H1 (cell line): ENCODE measurements around the gene RPL18. TPM values are rescaled to one million over a fixed set of nuclear protein-coding genes. Genes with fewer than 3 reads are reported as not detected.

Experiments
- CTCF ChIA-PET: fragments of 300-600 bp; sonication (Branson Sonifier 250); formaldehyde crosslinking; loops from one replicate; lab custom pipeline; 2021; ENCODE audit not compliant: partially characterized antibody; lab: Charles Lee
- POLR2A ChIA-PET: fragments of 300-600 bp; sonication (Branson Sonifier 250); formaldehyde crosslinking; loops from one replicate; lab custom pipeline; 2021; ENCODE audit warnings: inconsistent platforms; ENCODE audit not compliant: partially characterized antibody; lab: Charles Lee
- DNase-seq, 2 experiments: peaks; one replicate each; pipeline versions ENCODE4 v3.0.0 to v3.0.0-alpha.2; 2010 to 2022; ENCODE audit warnings: low spot score in 2 of 2, low read depth in 1 of 2, mixed read lengths in 1 of 2
- FAIRE-seq: peaks from 2 replicates; lab custom pipeline; 2011; peaks lifted over from hg19 to GRCh38; lab: Jason Lieb, UNC
- H2AFZ ChIP-seq: 2 replicates; pipeline ENCODE4 v1.8.1; 2012; ENCODE audit warnings: low read length, inconsistent platforms
- H2AK5ac ChIP-seq: 2 replicates; pipeline ENCODE4 v1.6.1; 2013; ENCODE audit warnings: low read depth, low read length
- H2BK120ac ChIP-seq: replicated peaks from 2 replicates; pipeline ENCODE3; 2013; ENCODE audit warnings: low read depth, low read length, inconsistent platforms
- H2BK12ac ChIP-seq: 2 replicates; pipeline ENCODE4 v1.6.1; 2013; ENCODE audit warnings: low read depth, low read length
- H2BK15ac ChIP-seq: 2 replicates; pipeline ENCODE4 v1.6.1; 2013; ENCODE audit warnings: low read length
- H2BK20ac ChIP-seq: 2 replicates; pipeline ENCODE4 v1.6.1; 2013; ENCODE audit warnings: low read length
- H2BK5ac ChIP-seq: 2 replicates; pipeline ENCODE4 v1.6.1; 2013; ENCODE audit warnings: low read depth, low read length
- H3K14ac ChIP-seq: 2 replicates; pipeline ENCODE4 v1.6.1; 2013; ENCODE audit warnings: inconsistent platforms; ENCODE audit not compliant: insufficient read length
- H3K18ac ChIP-seq: 2 replicates; pipeline ENCODE4 v1.6.1; 2013; ENCODE audit warnings: low read length; ENCODE audit errors: extremely low read depth
- H3K23ac ChIP-seq: 2 replicates; pipeline ENCODE4 v1.6.1; 2013; ENCODE audit warnings: inconsistent platforms; ENCODE audit not compliant: insufficient read length
- H3K23me2 ChIP-seq: 2 replicates; pipeline ENCODE4 v1.6.1; 2013; ENCODE audit warnings: low read depth, low read length
- H3K27ac ChIP-seq: 2 replicates; pipeline ENCODE4 v1.6.1; 2011; ENCODE audit warnings: low read depth, low read length, inconsistent platforms
- H3K27me3 ChIP-seq, 4 experiments: replicated peaks in 1 of 4; 1 replicate in 1 of 4; 2 replicates in 3 of 4; pipeline versions ENCODE4 v1.6.1 to v1.8.1; 2011 to 2013; ENCODE audit warnings: low read length in 3 of 4, mild to moderate bottlenecking in 3 of 4, inconsistent platforms in 2 of 4, mixed read lengths in 2 of 4, moderate library complexity in 1 of 4; ENCODE audit not compliant: control insufficient read depth in 3 of 4, insufficient read depth in 3 of 4; ENCODE audit errors: extremely low read depth in 1 of 4
- H3K36me3 ChIP-seq, 4 experiments: 2 replicates each; pipeline versions ENCODE4 v1.6.1 to v1.8.1; 2011 to 2013; ENCODE audit warnings: mild to moderate bottlenecking in 4 of 4, low read length in 3 of 4, moderate library complexity in 2 of 4, control low read depth in 1 of 4, inconsistent platforms in 1 of 4; ENCODE audit not compliant: insufficient read depth in 4 of 4, control insufficient read depth in 2 of 4
- H3K4ac ChIP-seq: replicated peaks from 2 replicates; pipeline ENCODE3; 2013; ENCODE audit warnings: low read length, low read depth, mixed read lengths, inconsistent platforms; ENCODE audit not compliant: insufficient read length
- H3K4me1 ChIP-seq, 4 experiments: replicated peaks in 1 of 4; 1 replicate in 1 of 4; 2 replicates in 3 of 4; pipeline versions ENCODE4 v1.6.1 to v1.8.1; 2011 to 2013; ENCODE audit warnings: low read length in 3 of 4, inconsistent platforms in 2 of 4, mixed read lengths in 1 of 4; ENCODE audit not compliant: insufficient read depth in 4 of 4, control insufficient read depth in 3 of 4
- H3K4me2 ChIP-seq, 2 experiments: 2 replicates each; pipeline versions ENCODE4 v1.6.1 to v1.8.1; 2011 to 2013; ENCODE audit warnings: low read depth in 2 of 2, low read length in 2 of 2, control low read depth in 1 of 2, inconsistent platforms in 1 of 2, mild to moderate bottlenecking in 1 of 2; ENCODE audit not compliant: insufficient read depth in 1 of 2
- H3K4me3 ChIP-seq, 4 experiments: fragments of 200-600, 300-600 bp in 1 of 4; sonication (generic), shearing (Covaris generic), sonication (Bioruptor Twin) in 1 of 4; 2 replicates each; pipeline versions ENCODE4 v1.5.1 to v1.8.1; 2011 to 2016; ENCODE audit warnings: low read length in 4 of 4, low read depth in 3 of 4, control low read depth in 2 of 4, inconsistent platforms in 2 of 4, mild to moderate bottlenecking in 2 of 4, mixed read lengths in 1 of 4, moderate library complexity in 1 of 4; ENCODE audit not compliant: insufficient read depth in 2 of 4; ENCODE audit errors: extremely low read depth in 1 of 4
- H3K56ac ChIP-seq: replicated peaks from 2 replicates; pipeline ENCODE3; 2013; ENCODE audit warnings: low read depth, mild to moderate bottlenecking, mixed read lengths, low read length, inconsistent platforms; ENCODE audit not compliant: insufficient read length
- H3K79me1 ChIP-seq: 2 replicates; pipeline ENCODE4 v1.6.1; 2013; ENCODE audit warnings: low read depth, low read length, control low read depth
- H3K79me2 ChIP-seq, 2 experiments: 2 replicates each; pipeline versions ENCODE4 v1.6.1 to v1.8.1; 2012 to 2013; ENCODE audit warnings: low read length in 2 of 2, mild to moderate bottlenecking in 2 of 2, inconsistent platforms in 1 of 2; ENCODE audit not compliant: insufficient read depth in 2 of 2, control insufficient read depth in 1 of 2
- H3K9ac ChIP-seq, 4 experiments: replicated peaks in 1 of 4; 1 replicate in 1 of 4; 2 replicates in 3 of 4; pipeline versions ENCODE4 v1.6.1 to v1.8.1; 2011 to 2013; ENCODE audit warnings: low read depth in 3 of 4, low read length in 3 of 4, control low read depth in 2 of 4, mild to moderate bottlenecking in 2 of 4, moderate library complexity in 2 of 4, inconsistent platforms in 1 of 4; ENCODE audit errors: extremely low read depth in 1 of 4
- H3K9me3 ChIP-seq, 2 experiments: 2 replicates each; pipeline versions ENCODE4 v1.6.1 to v1.8.1; 2012 to 2013; ENCODE audit warnings: mild to moderate bottlenecking in 2 of 2, moderate library complexity in 2 of 2, control low read depth in 1 of 2, inconsistent platforms in 1 of 2, low read depth in 1 of 2, low read length in 1 of 2, mixed read lengths in 1 of 2; ENCODE audit not compliant: insufficient read depth in 2 of 2
- H4K20me1 ChIP-seq, 2 experiments: replicated peaks in 1 of 2; 2 replicates each; pipeline versions ENCODE3 to v1.8.1; 2011 to 2013; ENCODE audit warnings: inconsistent platforms in 2 of 2, low read length in 2 of 2, mild to moderate bottlenecking in 1 of 2; ENCODE audit not compliant: insufficient read depth in 2 of 2, control insufficient read depth in 1 of 2
- H4K5ac ChIP-seq: 2 replicates; pipeline ENCODE4 v1.6.1; 2013; ENCODE audit warnings: low read length, low read depth, mixed read lengths, inconsistent platforms; ENCODE audit not compliant: insufficient read length
- H4K8ac ChIP-seq: 2 replicates; pipeline ENCODE4 v1.8.0; 2013; ENCODE audit warnings: mild to moderate bottlenecking, moderate library complexity, low read length, inconsistent platforms; ENCODE audit not compliant: insufficient read depth; ENCODE audit errors: extremely low read depth
- H4K91ac ChIP-seq: replicated peaks from 2 replicates; pipeline ENCODE3; 2013; ENCODE audit warnings: low read length, mixed read lengths, inconsistent platforms; ENCODE audit not compliant: insufficient read length
- JUN ChIP-seq: IDR thresholded peaks from 2 replicates; pipeline ENCODE4 v1.6.1; 2011; ENCODE audit warnings: low read depth, mild to moderate bottlenecking, improper control_type of control experiment, low read length
- KDM5A ChIP-seq: fragments of 200-600 bp; IDR thresholded peaks from 2 replicates; pipeline ENCODE4 v1.7.1; 2012; ENCODE audit warnings: mild to moderate bottlenecking, low read length, inconsistent platforms, mixed read lengths
- MAFK ChIP-seq: IDR thresholded peaks from 2 replicates; pipeline ENCODE4 v1.6.1; 2012; ENCODE audit warnings: low read depth, mild to moderate bottlenecking, improper control_type of control experiment, low read length
- POU5F1 ChIP-seq: IDR thresholded peaks from 2 replicates; pipeline ENCODE4 v1.6.1; 2011; ENCODE audit warnings: low read depth, mild to moderate bottlenecking, low read length, moderate library complexity
- RAD21 ChIP-seq, 2 experiments: IDR thresholded peaks in 1 of 2; conservative IDR thresholded peaks in 1 of 2; 2 replicates each; pipeline ENCODE4 v1.6.1; 2011; ENCODE audit warnings: low read depth in 2 of 2, low read length in 2 of 2, improper control_type of control experiment in 1 of 2, inconsistent platforms in 1 of 2, mild to moderate bottlenecking in 1 of 2, moderate library complexity in 1 of 2
- RXRA ChIP-seq: IDR thresholded peaks from 2 replicates; pipeline ENCODE4 v1.6.1; 2011; ENCODE audit warnings: low read depth, mild to moderate bottlenecking, low read length, moderate library complexity; ENCODE audit not compliant: insufficient read depth
- SP4 ChIP-seq: IDR thresholded peaks from 2 replicates; pipeline ENCODE4 v1.6.1; 2012; ENCODE audit warnings: low read length, inconsistent platforms
- SUZ12 ChIP-seq: fragments of 200-600 bp; sonication (generic); IDR thresholded peaks from 2 replicates; pipeline ENCODE4 v1.6.1; 2012; ENCODE audit warnings: mild to moderate bottlenecking, inconsistent platforms, low read length, moderate library complexity, mixed read lengths
- TBP ChIP-seq: IDR thresholded peaks from 2 replicates; pipeline ENCODE4 v1.6.1; 2011; ENCODE audit warnings: low read depth, low read length, improper control_type of control experiment
- ZNF274 ChIP-seq: IDR thresholded peaks from 2 replicates; pipeline ENCODE4 v1.7.0; 2012; ENCODE audit warnings: low read length, borderline replicate concordance; ENCODE audit errors: extremely low read depth
- WGBS, 2 experiments: shearing (Covaris generic) in 1 of 2; methylation state at CpG; one replicate each; pipeline versions ENCODE4 v1.1.6 to v1.1.7; 2013 to 2015; ENCODE audit warnings: low lambda C conversion rate in 2 of 2, mixed read lengths in 2 of 2, inconsistent platforms in 1 of 2, low coverage in 1 of 2, missing lambda C conversion rate in 1 of 2; ENCODE audit not compliant: insufficient replicate concordance in 2 of 2, insufficient coverage in 1 of 2, insufficient read length in 1 of 2; ENCODE audit errors: extremely low coverage in 1 of 2, missing lambda C conversion rate in 1 of 2; 5-methylcytosine and 5-hydroxymethylcytosine counted together
- polyA plus RNA-seq, 7 experiments: library from polyadenylated mRNA; depleted of rRNA in 3 of 7; stranded (reverse) in 5 of 7; unstranded in 2 of 7; fragments of >200 nt in 5 of 7; fragments of 200-250 nt in 2 of 7; gene quantifications; 1 replicate in 5 of 7; 2 replicates in 1 of 7; 4 replicates in 1 of 7; pipeline versions ENCODE4 v1.2.1 to v1.2.3, GENCODE V29; 2011 to 2013; ENCODE audit warnings: missing spikeins in 2 of 7, mixed read lengths in 2 of 7
- total RNA-seq: library from RNA; stranded (reverse); fragmentation: NEBNext Ultra II Directional; extraction: Animal tissue kit (Norgen Biotek cat#: 25700); gene quantifications from 2 replicates; pipeline ENCODE4 v1.2.1, GENCODE V29; 2021
- TF ChIP-seq, protein P1 (sequence below): IDR thresholded peaks from 2 replicates; pipeline ENCODE4 v1.6.1; 2012; ENCODE audit warnings: low read length, inconsistent platforms

RPL18 gene
- total and polyA plus RNA-seq, 2 of the 8 experiments (the other 6 are each of a cell fraction or from before 2014, with no cell fraction given) = 1,669 to 2,789 TPM

GRCh38 chr19:48654299-48655059 is 35.5 kb upstream of the RPL18 start:
- no peaks in the 10 kb centered on the region for H4K20me1 ChIP-seq
- no peak overlapping the region for H3K23ac ChIP-seq
- no peaks in the 10 kb centered on the region for H3K79me1 ChIP-seq
- H3K4me2 ChIP-seq = no peak overlapping the region
- no peak overlapping the region for H2AK5ac ChIP-seq
- H3K4ac ChIP-seq = no peak overlapping the region
- no peak overlapping the region for H3K9ac ChIP-seq
- no peak overlapping the region for H3K18ac ChIP-seq
- H3K79me2 ChIP-seq = no peaks in the 10 kb centered on the region
- H2BK15ac ChIP-seq = no peak overlapping the region
- no peak overlapping the region for H3K27ac ChIP-seq
- POLR2A ChIA-PET = interaction anchor here (1.0 to 1.5 kb wide), 5 partner anchors 9 to 217 kb away, joined by 3 to 6 read pairs (median 3); partner anchors contain the start of genes CA11, IZUMO1 and PPP1R15A
- H3K56ac ChIP-seq = no peak overlapping the region
- no peaks in the 10 kb centered on the region for H3K36me3 ChIP-seq
- H2BK20ac ChIP-seq = no peak overlapping the region
- no peak overlapping the region for H4K8ac ChIP-seq
- TF ChIP-seq SUZ12 = no peak
- TF ChIP-seq KDM5A = no peak
- TF ChIP-seq RAD21 (IDR thresholded peaks at IDR 0.05 in 1 of 2, conservative IDR thresholded peaks at IDR 0.05 in 1 of 2; ENCODE audit: low read depth in 2 of 2, low read length in 2 of 2) = no peak
- TF ChIP-seq MAFK = no peak
- TF ChIP-seq TBP = no peak
- TF ChIP-seq POU5F1 = no peak
- no peak for TF ChIP-seq JUN
- TF ChIP-seq, protein P1, sequence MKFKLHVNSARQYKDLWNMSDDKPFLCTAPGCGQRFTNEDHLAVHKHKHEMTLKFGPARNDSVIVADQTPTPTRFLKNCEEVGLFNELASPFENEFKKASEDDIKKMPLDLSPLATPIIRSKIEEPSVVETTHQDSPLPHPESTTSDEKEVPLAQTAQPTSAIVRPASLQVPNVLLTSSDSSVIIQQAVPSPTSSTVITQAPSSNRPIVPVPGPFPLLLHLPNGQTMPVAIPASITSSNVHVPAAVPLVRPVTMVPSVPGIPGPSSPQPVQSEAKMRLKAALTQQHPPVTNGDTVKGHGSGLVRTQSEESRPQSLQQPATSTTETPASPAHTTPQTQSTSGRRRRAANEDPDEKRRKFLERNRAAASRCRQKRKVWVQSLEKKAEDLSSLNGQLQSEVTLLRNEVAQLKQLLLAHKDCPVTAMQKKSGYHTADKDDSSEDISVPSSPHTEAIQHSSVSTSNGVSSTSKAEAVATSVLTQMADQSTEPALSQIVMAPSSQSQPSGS = no peak
- no peak for TF ChIP-seq ZNF274
- no peak for TF ChIP-seq SP4
- no peak for TF ChIP-seq RXRA
- no peak for FAIRE-seq
- no peaks in the 10 kb centered on the region; a peak in 1 of 7 replicates for H3K4me1 ChIP-seq
- H2BK5ac ChIP-seq = no peak overlapping the region
- H4K91ac ChIP-seq = no peak overlapping the region
- 0 out of 4 replicates have a peak, but pooled peaks cover 0 to 3% of the 10 kb centered on the region in 2 experiments for H3K9me3 ChIP-seq
- no peak for DNase-seq
- no peak overlapping the region for H3K4me3 ChIP-seq
- CTCF ChIA-PET = interaction anchor here (0.6 to 1.8 kb wide), 5 partner anchors 9 to 318 kb away, joined by 3 to 5 read pairs (median 3); partner anchors contain the start of gene CA11
- H3K23me2 ChIP-seq = no peaks in the 10 kb centered on the region
- no peak overlapping the region for H4K5ac ChIP-seq
- WGBS, 2 experiments = 87% methylated on average over 10 of the region's 11 CpGs; no CpG with 5 or more reads in 1 of the 2 experiments
- no peak overlapping the region for H3K14ac ChIP-seq
- H2AFZ ChIP-seq = no peak overlapping the region
- no peaks in the 10 kb centered on the region for H3K27me3 ChIP-seq
- no peak overlapping the region for H2BK12ac ChIP-seq
- no peak overlapping the region for H2BK120ac ChIP-seq
